ENCODE measurements around the gene DOCK3.

DOCK3 gene

DNA sequence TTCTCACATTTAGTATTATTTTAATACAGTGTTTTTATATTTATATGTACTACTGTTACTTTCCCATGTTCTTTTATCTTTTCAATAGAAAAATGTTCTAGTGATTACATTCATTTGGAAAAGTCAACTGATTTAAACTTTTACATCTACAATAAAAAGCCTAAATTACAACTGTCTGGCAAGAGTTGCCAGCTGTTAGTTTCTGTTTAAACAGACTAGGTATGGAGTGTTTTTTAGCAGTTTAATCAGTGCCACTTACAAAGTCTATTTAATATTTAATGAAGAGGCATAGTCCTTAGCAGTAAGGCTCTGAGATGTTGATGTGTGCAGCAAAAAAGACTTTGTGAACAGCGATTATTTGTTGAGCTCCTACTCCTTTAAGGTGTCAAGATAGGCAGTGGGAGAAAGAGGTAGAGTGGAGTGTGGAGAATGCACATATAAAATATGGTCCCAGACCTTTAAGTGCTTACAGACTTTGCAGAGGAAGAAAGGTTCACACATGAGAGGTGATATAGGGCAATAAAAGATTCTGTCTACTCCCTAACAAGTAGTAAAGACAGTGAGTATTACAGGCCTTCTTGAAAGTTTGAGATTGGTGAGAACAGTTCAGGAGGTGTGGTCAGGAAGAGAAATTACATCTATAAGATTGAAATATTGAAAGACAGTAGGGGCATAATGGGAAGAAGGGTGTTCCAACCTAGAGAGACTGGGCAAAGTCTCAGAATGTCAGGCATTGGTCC lies 320.5 kb downstream of the DOCK3 start:
- peaks cover 3% of the 10 kb centered on the region for H3K27me3 ChIP-seq (ENCODE audit: insufficient read depth, poor library complexity, severe bottlenecking)
- no peak overlapping the region for H3K27ac ChIP-seq (replicated peaks)
- no peak for DNase-seq (ENCODE audit: low read depth in 1 of 2, low spot score in 1 of 2)
- TF ChIP-seq GABPA (IDR thresholded peaks at IDR 0.05; ENCODE audit: low read depth) (no peak), POLR2AphosphoS5 (IDR thresholded peaks at IDR 0.05; ENCODE audit: low read depth) (no peak), SPI1 (IDR thresholded peaks at IDR 0.05; ENCODE audit: borderline replicate concordance, low read depth) (no peak), REST (IDR thresholded peaks at IDR 0.05; ENCODE audit: insufficient replicate concordance, low read depth) (no peak)
- TF ChIP-seq, protein P1, sequence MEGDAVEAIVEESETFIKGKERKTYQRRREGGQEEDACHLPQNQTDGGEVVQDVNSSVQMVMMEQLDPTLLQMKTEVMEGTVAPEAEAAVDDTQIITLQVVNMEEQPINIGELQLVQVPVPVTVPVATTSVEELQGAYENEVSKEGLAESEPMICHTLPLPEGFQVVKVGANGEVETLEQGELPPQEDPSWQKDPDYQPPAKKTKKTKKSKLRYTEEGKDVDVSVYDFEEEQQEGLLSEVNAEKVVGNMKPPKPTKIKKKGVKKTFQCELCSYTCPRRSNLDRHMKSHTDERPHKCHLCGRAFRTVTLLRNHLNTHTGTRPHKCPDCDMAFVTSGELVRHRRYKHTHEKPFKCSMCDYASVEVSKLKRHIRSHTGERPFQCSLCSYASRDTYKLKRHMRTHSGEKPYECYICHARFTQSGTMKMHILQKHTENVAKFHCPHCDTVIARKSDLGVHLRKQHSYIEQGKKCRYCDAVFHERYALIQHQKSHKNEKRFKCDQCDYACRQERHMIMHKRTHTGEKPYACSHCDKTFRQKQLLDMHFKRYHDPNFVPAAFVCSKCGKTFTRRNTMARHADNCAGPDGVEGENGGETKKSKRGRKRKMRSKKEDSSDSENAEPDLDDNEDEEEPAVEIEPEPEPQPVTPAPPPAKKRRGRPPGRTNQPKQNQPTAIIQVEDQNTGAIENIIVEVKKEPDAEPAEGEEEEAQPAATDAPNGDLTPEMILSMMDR (IDR thresholded peaks at IDR 0.05; ENCODE audit: insufficient read depth, low read length): no peak
- no peak overlapping the region for H3K4me3 ChIP-seq (replicated peaks; ENCODE audit: insufficient read depth, low read length)

DNA sequence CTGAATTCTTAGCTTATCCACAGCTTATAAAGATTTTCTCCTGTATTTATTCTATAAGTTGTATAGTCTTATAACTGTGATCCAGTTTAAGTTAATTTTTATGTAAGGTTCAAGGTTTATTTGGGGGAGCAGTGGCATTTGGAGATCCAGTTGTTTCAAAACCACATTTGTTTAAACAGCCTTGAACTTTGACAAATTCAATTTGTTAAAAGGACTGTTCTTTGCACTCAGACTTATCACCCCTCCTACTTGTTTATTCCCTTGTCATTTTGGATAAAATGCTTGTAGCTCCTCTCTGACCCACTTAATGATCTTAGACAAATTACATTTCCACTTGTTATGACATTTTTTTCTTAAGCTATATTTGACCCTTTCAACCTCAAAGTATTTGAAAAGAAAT lies 327.8 kb downstream of the DOCK3 start:
- no peak overlapping the region for H3K27ac ChIP-seq (replicated peaks)
- no peak for DNase-seq (ENCODE audit: low read depth in 1 of 2, low spot score in 1 of 2)
- TF ChIP-seq POLR2AphosphoS5 (IDR thresholded peaks at IDR 0.05; ENCODE audit: low read depth) (no peak), REST (IDR thresholded peaks at IDR 0.05; ENCODE audit: insufficient replicate concordance, low read depth) (no peak), GABPA (IDR thresholded peaks at IDR 0.05; ENCODE audit: low read depth) (no peak), SPI1 (IDR thresholded peaks at IDR 0.05; ENCODE audit: borderline replicate concordance, low read depth) (no peak)
- TF ChIP-seq, protein P1 (IDR thresholded peaks at IDR 0.05; ENCODE audit: insufficient read depth, low read length): no peak
- H3K27me3 ChIP-seq (ENCODE audit: insufficient read depth, poor library complexity, severe bottlenecking): peaks cover 5% of the 10 kb centered on the region
- no peak overlapping the region for H3K4me3 ChIP-seq (replicated peaks; ENCODE audit: insufficient read depth, low read length)

- Histone ChIP-seq H3K27ac (replicated peaks) (no peak overlapping the region), H3K4me3 (replicated peaks; ENCODE audit: insufficient read depth, low read length) (no peak overlapping the region), H3K27me3 (ENCODE audit: insufficient read depth, poor library complexity, severe bottlenecking) (peaks cover 5% of the 10 kb centered on the region)
- TF ChIP-seq GABPA (IDR thresholded peaks at IDR 0.05; ENCODE audit: low read depth): no peak
- TF ChIP-seq, protein P1 (IDR thresholded peaks at IDR 0.05; ENCODE audit: insufficient read depth, low read length): no peak
- no peak for TF ChIP-seq SPI1 (IDR thresholded peaks at IDR 0.05; ENCODE audit: borderline replicate concordance, low read depth)
- TF ChIP-seq POLR2AphosphoS5 (IDR thresholded peaks at IDR 0.05; ENCODE audit: low read depth): no peak
- no peak for TF ChIP-seq REST (IDR thresholded peaks at IDR 0.05; ENCODE audit: insufficient replicate concordance, low read depth)
- DNase-seq (ENCODE audit: low read depth in 1 of 2, low spot score in 1 of 2): no peak
These were observed 329.5 kb downstream of the DOCK3 start for GRCh38 chr3:51004235-51004634.

Measured in HL-60 (cell line).